Activated CD8-positive, alpha-beta memory T cell treated with anti-CD3 and anti-CD28 coated beads for 36 hours (primary cell): Measurements from ENCODE around the gene SEC24B. TPM values are rescaled to one million over a fixed set of nuclear protein-coding genes. Genes with fewer than 3 reads are reported as not detected.

Experiments
- CTCF ChIA-PET: fragments of 350-600 bp; sonication (Branson Sonifier 250); formaldehyde crosslinking; loops from one replicate; lab custom pipeline; 2021; ENCODE audit warnings: antibody characterized with exemption; lab: Charles Lee
- POLR2A ChIA-PET: fragments of 350-600 bp; sonication (Branson Sonifier 250); formaldehyde crosslinking; loops from one replicate; lab custom pipeline; 2021; ENCODE audit warnings: antibody characterized with exemption; lab: Charles Lee
- total RNA-seq, 2 experiments: library from RNA; stranded (reverse); gene quantifications; one replicate each; pipeline ENCODE4 v1.2.3, GENCODE V29; 2021

SEC24B gene
- 10 to 100 TPM; 27.7 to 28.5 TPM for total RNA-seq

DNA sequence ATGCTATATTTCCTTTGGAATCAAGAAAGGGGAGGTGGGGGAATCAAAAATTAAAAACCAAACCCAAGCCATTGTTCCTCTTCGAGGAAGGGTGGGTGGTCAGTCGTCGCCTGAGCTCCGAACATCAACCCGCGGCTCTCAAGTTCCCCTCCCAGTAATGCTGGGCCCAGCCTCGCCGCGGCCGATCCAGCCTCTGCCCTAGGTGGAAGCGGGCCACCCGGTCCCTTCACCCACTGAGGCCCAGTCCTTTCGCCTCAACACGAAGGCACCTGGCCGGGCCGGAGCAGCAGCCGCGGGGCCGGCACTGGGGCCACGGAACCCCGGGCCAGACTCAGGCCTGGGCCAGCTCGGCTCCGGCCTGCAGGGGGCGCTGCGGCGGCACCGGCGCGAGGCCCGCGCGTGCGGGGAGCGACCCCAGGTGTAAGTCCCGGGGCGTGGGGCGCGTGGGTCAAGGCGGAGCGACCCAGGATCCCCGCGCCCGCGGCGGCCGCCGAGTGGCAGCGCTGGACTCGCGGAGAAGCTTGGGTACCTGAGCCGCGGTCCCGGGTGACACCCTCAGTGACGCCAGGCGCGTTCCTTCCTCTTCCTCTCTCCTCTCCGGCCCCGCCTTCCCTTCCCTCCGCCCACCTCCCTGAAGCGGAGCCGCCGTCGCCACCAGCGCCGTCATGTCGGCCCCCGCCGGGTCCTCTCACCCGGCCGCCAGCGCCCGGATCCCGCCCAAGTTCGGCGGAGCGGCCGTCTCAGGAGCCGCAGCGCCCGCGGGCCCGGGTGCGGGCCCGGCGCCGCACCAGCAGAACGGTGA is at the start of gene SEC24B:
Gene SEC24B, plus strand, starts transcription at position 611 of the 802 bp plus-strand sequence. Its CDS starts 55 bp downstream, at position 666.
- POLR2A ChIA-PET: interaction anchor here (0.8 to 1.7 kb wide), 6 partner anchors 127 to 810 kb away, joined by 3 to 7 read pairs (median 4); partner anchors contain the start of genes GAR1 and MCUB
- CTCF ChIA-PET: interaction anchor here (0.6 to 2.0 kb wide), 15 partner anchors 11 to 750 kb away, joined by 3 to 7 read pairs (median 3); partner anchors contain the start of genes CASP6 and MCUB

DNA sequence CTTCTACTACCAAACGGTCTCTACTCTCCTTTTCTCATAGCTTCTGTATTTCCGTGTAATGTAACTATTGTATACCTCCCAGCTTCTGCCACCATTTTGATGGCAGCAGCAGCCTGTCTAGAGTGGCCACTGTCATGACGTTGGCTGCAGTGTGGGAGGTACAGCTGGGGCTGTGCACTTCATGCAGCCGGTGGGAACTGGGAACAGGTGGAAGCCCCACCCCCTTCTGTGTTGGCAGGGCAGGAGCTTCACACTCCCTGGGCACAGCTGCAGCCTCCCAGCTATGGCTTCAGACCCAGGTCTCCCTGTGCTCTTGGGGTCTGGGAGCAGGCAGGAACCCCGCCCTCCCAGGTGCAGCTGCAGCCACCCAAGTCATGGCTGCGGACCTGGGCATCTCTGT is 49.8 kb upstream of the SEC24B start:
- CTCF ChIA-PET: no interaction called here
- POLR2A ChIA-PET: no interaction called here

DNA sequence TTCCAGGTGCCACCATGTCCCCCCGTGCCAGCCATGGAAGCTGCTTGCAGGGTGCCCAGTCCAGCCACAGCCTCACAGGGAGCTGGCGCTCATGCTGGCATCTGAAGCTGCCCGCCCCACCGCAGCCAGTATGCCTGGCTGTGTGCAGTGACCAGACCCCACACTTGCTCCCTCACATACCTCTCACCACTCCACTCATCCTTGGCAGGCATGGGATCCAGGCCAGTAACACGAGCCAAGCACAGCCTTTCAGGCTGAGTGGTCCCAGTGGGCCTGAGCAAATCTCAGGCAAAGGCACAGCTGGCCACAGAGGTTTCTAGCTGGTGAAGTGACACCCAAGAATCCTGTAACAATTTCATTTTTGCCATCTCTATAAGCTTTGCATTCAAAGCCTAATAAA is 48.4 kb upstream of the SEC24B start:
- ChIA-PET CTCF (interaction anchor here (1.0 kb wide), 1 partner anchor 10 kb away, joined by 3 read pairs; no protein-coding TSS in a partner anchor), POLR2A (no interaction called here)

DNA sequence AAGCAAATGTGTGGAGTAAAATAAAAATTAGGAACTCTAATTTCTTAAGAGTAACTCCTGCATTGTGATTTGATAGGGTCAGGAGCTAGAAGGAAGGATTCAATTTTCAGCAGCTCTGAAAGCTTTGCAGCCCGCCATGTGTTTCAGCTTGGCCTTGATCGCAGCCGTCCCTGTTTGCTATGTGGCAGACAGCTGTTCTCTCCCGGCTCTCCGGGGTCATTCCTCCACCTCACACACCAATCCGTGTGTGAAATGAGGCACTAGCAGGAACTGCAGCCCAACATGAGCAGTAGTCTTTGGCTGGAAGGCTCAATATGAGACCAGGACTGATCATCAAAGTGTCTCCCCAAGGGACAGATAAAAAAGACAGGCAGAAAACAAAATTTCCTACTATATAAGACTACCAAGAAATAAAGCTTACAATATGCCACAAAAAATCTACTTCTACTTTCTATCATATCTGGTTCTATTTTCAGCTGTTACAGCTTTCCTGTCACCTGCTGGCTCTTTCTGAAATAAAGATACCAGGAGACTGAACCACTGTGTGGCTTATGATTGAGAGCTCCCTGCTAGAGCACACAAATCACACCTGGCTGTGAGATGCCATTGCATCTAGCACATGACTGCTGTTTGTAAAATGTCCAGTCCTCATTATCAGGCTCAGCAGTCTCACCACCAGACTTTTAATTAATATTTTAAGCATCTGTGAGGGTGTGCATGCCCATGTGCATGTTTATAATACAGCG is 44.1 kb upstream of the SEC24B start:
- CTCF ChIA-PET: no interaction called here
- POLR2A ChIA-PET: no interaction called here

DNA sequence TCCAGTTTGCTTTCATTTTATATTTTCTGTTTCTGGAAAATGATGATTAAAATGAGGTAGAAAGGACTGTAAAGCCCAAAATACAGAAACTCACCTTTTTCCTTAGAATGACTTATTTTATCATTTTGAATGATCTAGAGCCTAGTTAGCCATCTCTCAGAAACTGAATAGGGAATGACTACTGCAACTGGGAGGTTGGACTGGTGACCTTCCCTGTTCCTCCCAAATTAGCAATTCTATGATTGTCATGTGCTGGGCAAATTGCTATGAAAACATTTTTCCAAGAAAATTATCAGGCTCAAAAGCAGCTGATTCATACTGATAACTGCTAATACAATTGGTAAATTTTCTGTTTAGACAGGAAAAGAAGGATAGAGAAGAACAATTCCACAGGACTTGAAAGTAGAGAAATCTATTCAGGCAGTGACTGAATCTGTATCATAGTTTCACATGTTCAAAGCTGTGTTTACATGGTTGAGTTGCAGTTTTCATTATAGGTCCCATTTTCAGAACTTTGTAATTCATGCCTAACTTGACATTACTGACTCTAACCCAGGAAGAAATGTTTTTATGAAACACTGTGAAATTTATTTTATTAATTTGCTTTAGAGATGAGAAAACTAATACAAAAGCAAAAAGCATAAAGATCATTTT is 43.4 kb upstream of the SEC24B start:
- ChIA-PET CTCF (no interaction called here), POLR2A (no interaction called here)

DNA sequence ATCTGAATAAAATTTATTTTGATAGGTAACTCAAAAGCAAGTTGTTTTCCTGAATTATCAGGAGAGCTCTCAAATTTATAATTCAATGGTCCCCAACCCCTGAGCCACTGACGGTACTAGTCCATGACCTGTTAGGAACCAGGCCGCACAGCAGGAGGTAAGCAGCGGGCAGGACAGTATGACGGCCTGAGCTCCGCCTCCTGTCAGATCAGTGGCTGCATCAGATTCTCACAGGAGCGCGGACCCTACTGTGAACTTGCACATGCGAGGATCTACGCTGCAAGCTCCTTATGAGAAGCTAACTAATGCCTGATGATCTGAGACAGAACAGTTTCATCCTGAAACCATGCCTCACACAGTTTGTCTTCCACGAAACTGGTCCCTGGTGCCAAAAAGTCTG is 37.9 kb upstream of the SEC24B start:
- ChIA-PET CTCF (no interaction called here), POLR2A (no interaction called here)

DNA sequence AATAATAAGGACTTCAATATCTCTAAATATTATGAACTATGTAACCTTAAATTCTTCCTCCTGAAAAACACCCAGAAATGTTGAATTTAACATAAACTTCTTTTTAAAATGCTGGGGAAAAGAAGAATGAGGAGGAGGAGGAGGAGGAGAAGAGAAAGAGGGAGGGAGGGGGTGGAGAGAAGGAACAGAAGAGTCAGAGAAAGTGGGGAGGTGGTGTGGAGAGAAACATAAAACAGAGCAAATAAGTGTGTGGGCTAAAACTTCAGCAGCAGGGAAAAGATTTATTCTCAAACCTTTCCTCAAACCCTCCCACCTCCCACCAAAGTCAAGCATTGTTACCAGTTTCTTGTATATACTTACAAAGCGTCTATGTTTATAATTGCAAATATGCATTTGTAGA is 34.7 kb upstream of the SEC24B start:
- ChIA-PET CTCF (no interaction called here), POLR2A (no interaction called here)

DNA sequence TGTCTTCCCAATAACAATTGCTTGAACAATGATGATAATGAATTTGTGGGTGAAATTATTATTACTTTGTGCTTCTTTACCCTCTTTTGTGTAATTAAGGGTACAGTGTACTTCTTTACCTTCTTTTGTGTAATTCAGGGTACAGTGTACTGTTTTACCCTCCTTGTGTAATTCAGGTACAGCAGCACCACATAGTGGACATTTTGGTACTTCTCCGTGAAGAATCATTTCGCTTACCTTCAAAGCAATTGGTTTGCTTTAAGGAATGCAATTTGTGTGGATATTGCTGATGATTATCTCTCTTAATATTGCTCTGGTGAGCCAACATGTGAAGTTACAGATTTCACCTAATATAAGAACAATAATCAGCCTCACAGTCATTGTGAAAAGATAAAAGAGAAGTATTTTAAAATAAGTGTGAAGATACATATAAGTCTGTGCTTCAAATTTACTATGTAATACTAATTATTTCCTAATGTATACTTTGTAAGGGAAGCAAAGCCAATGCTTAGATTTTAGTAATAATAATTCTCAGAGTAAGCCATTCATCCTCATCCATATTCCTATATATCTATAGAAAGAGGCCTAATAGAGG is 27.2 kb upstream of the SEC24B start:
- POLR2A ChIA-PET: no interaction called here
- CTCF ChIA-PET: interaction anchor here (0.7 kb wide), 1 partner anchor 329 kb away, joined by 3 read pairs; no protein-coding TSS in a partner anchor

DNA sequence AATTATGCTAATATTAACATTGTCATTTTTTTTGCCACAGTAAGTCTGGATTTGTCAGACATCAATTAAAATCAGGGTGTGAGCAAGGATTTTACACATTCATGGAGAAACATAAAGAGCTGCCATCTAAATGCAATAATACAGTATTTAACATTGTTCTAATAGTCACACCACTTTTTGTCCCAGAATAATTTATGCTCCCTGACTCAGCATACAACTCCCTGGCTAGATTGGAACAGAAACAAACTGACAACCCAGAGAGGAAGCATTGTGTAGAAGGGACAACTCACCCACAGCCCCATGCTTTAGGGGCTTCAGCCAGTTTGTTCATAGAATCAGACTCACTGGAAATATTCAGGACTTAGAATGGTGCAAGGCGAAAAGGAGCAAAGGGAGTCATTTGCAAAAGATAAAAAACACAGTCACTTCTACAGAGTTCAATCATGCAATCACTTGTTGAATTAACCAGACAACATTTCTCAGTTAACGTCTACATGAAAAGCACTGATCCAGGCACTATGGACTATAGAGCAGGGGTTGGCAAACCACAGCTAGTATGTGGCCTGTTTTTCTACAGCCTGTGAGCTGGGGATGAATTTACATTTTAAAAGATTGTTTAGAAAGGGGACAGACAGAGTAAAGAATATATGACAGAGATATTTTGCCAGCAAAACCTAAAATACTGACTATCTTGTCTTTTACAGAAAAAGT is 26.4 kb upstream of the SEC24B start:
- CTCF ChIA-PET: no interaction called here
- POLR2A ChIA-PET: no interaction called here

DNA sequence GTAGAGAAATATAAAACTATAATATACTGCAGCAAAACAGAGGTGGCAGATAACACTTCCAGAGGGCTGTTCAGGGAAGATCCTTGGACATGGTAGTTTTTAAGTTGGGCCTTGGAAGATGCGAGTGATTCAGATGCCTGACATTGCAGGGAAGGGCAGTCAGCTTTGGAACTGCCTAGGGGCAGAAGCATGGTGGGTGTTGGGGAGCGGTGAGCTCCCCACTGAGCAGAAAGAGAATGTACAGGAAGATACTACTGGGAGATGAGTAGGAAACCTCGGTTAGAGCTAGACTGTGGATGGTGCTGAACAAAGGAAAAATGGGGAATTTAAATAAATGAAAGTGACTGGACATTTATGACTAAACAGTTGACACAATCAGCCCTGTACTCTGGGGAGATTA is 24.9 kb upstream of the SEC24B start:
- CTCF ChIA-PET: no interaction called here
- POLR2A ChIA-PET: no interaction called here

DNA sequence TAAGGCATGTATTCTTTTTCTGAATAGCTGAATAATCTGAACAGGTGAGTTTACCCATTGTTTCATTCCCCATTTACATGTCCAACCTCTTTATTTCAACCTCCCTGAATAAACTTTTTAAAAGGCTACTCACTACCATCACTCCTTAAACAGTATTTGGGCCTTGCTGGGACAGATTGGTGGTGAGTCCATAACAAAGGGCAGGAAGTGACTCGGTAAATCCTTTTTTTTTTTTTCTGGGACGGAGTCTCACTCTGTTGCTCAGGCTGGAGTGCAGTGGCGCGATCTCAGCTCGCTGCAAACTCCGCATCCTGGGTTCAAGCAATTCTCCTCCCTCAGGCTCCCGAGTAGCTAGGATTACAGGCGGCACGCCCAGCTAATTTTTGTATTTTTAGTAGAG is 23.4 kb upstream of the SEC24B start:
- POLR2A ChIA-PET: no interaction called here
- CTCF ChIA-PET: no interaction called here

DNA sequence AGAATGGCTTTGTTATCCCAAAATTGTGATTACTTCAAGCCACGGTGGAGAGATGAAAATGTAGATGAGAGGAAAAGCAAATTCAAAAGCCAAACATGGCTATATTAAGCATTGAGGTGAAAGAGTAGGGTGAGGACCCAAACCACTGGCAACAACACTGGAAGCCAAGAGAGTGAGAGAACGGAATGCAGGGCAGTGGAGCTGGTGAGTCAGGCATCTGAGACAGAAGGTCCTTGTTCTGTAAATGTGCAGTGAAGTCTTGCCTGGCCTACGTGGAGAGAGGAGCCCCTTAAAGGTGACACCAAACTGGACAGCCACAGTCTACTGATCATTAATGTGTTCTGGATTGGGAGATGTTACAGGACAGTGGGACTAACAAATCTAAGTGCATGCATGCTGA is 22.8 kb upstream of the SEC24B start:
- CTCF ChIA-PET: interaction anchor here (1.6 kb wide), 1 partner anchor 65 kb away, joined by 3 read pairs; no protein-coding TSS in a partner anchor
- POLR2A ChIA-PET: no interaction called here

DNA sequence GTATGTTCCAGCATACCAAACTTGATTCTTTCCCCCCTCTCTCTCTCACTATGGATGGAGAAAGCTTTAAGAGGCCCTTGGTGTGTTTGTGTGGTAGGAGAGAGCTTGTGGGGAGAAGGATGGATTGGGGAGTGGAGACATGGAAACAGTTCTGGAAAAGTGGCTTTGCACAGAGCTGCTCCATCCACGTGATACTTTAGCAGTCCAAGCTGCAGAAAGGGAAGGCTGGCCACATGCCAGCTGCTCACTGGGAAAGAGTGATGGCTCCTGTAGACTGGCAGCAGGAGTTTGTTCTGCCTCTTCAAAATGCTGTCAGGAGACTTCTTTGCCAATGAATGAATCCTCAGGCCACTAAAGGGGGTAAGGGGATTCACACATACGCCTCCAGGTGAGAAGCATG is 21.7 kb upstream of the SEC24B start:
- POLR2A ChIA-PET: no interaction called here
- CTCF ChIA-PET: interaction anchor here (1.6 kb wide), 1 partner anchor 63 kb away, joined by 3 read pairs; no protein-coding TSS in a partner anchor

DNA sequence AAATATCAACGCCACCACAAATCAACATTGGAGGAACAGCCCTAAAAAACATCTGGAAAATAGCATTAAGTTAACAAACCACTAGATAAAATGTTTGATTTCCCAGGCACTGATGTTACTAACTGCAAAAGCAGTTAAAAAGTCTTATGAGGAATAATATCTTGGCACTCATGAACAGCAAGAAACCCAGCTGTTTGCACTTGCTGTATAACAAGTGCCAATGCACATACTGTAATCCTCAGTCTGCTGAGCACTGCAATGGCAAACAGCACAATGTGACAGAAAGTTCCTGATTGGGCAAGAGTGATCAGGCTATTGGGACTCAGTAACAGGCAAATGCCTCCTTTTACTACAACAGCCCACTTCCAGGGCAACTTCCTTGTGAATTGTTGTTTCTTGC is 20.8 kb upstream of the SEC24B start:
- CTCF ChIA-PET: no interaction called here
- POLR2A ChIA-PET: no interaction called here

DNA sequence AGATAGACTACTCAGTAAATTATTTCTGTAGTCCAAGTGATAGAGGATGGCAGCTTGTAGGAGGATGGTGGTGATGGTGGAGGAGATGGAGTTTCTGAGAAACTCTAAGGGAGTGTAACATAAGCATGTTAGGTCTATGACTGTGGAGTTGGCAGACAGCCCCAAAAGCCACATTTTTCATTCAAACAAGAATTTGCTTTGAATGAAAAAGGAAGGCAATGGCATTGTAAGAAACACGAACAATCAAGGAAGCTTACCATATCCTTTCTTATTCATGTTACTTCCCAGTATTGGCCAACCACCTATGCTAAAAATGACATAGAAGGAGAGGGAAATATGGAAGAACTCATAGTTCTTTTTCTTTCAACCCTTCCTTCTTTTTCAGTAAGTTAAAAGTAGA is 18.7 kb upstream of the SEC24B start:
- POLR2A ChIA-PET: no interaction called here

DNA sequence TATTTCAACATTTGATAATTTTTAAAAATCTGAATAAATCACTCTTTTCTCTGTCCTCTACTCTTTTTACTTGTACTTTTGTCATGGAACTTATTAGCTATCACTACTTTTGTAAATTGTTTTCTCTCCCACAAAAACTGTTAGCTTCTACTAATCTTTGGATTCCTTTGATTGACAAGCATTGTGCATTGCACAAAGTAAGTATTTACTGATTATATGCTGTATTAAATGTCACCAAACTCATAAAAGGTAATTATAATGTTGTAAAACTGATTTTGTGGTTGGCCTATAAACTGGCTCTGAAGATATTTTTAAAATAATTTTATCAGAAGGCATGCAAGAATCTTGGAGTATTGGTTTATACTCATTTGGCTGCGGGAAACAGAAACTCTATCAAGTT is 15.0 kb upstream of the SEC24B start:
- ChIA-PET POLR2A (no interaction called here), CTCF (no interaction called here)

More for the DNA sequence above, 18.7 kb upstream of the SEC24B start:
- CTCF ChIA-PET: no interaction called here

DNA sequence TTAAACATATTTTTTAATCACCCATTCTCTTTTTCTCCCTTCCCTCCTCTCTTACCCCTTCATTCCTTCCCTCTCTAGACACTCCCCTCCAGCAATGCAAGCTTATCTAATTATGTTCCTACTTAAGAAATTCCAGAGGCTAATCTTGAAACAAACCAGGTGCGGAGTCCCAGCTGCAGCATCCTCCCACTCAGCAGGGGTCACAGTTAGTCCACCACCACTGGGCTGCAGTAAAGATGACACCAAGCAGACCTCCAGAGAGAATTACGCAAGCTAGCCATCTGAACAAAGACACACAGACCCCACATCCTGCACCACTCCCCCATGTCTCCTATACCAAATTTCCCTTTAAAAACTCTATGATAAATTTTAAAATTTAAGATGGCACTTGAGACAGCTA is 13.9 kb upstream of the SEC24B start:
- ChIA-PET POLR2A (no interaction called here), CTCF (no interaction called here)

DNA sequence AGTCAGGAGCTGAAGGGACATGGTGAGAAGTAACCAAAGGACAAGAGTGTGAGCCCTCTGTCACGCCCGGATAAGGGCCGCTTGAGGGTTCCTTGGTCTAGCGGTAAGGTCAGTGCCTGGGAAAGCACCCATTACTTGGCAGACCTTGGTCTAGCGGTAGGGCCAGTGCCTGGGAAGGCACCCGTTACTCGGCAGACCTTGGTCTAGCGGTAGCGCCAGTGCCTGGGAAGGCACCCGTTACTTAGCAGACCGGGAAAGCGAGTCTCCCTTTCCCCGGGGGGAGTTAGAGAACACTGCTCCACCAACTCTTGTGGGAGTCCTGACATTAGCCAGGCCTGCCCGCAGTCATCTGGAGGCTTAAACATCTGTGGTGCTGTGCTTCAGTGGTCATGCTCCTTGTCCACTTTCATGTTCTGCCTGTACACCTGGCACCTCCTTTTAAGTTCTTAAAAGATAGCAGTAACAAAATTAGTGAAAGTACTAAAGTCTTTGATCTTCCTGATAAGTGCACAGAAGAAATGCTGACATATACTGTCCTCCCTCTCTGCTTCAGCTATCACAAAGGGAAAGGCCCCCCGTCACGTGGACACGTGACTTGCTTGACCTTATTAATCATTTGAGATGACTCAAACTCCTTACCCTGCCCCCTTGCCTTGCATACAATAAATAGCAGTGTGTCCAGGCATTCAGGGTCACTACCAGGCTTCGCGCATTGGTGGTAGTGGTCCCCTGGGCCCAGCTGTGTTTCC is 9.3 kb upstream of the SEC24B start:
- ChIA-PET POLR2A (no interaction called here), CTCF (interaction anchor here (1.3 kb wide), 1 partner anchor 396 kb away, joined by 3 read pairs; no protein-coding TSS in a partner anchor)
